Measurements from ENCODE around the gene CCR5AS.

The CCR5AS gene

DNA sequence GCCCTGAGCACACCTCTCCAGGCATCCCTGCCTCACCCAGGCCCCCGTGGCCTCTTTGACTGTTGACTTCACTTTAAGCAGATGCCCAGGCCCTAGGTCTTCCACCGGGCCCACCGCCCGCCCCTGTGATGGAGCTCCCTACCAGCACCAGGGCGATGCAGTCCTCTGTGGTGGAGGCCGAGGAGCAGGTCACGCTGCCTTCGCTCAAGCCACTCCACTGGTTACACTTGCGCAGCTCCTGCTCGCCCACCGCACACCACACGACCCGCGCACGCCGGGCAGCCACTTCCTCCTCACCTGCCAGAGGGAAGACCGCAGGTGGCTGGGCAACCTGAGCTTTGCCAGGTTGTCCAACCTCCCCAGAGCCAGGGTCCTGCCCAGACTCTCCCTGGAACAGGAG is 41.9 kb upstream of the CCR5AS start:
- intact Hi-C loops (cut with DNase I), result loop anchor here in 2 of 10 donors (10.0 kb wide), 2 partner anchors 74 to 364 kb away; partner anchors contain the start of gene CCR5 (in 1 of the 2)
- DNase-seq, result no peak
- no peak overlapping the region for H3K4me3 ChIP-seq
- TF ChIP-seq, protein P1, sequence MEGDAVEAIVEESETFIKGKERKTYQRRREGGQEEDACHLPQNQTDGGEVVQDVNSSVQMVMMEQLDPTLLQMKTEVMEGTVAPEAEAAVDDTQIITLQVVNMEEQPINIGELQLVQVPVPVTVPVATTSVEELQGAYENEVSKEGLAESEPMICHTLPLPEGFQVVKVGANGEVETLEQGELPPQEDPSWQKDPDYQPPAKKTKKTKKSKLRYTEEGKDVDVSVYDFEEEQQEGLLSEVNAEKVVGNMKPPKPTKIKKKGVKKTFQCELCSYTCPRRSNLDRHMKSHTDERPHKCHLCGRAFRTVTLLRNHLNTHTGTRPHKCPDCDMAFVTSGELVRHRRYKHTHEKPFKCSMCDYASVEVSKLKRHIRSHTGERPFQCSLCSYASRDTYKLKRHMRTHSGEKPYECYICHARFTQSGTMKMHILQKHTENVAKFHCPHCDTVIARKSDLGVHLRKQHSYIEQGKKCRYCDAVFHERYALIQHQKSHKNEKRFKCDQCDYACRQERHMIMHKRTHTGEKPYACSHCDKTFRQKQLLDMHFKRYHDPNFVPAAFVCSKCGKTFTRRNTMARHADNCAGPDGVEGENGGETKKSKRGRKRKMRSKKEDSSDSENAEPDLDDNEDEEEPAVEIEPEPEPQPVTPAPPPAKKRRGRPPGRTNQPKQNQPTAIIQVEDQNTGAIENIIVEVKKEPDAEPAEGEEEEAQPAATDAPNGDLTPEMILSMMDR (IDR thresholded peaks at IDR 0.05), result no peak
- no peak for TF ChIP-seq POLR2A (IDR thresholded peaks at IDR 0.05)
- H3K4me1 ChIP-seq, result peaks cover 0 to 9% (median 0%) of the 10 kb centered on the region in 12 donors
- no peak overlapping the region for H3K27ac ChIP-seq
- WGBS, 4 donors, result 92 to 96% (median 94%) methylated on average over 17 of the region's 17 CpGs
- peaks cover 0 to 4% (median 0%) of the 10 kb centered on the region in 9 donors for H3K36me3 ChIP-seq
- no peaks in the 10 kb centered on the region for H3K9me3 ChIP-seq
- H3K27me3 ChIP-seq, result no peaks in the 10 kb centered on the region
- ATAC-seq, result peak in 1 of 4 donors; percentile 27

DNA sequence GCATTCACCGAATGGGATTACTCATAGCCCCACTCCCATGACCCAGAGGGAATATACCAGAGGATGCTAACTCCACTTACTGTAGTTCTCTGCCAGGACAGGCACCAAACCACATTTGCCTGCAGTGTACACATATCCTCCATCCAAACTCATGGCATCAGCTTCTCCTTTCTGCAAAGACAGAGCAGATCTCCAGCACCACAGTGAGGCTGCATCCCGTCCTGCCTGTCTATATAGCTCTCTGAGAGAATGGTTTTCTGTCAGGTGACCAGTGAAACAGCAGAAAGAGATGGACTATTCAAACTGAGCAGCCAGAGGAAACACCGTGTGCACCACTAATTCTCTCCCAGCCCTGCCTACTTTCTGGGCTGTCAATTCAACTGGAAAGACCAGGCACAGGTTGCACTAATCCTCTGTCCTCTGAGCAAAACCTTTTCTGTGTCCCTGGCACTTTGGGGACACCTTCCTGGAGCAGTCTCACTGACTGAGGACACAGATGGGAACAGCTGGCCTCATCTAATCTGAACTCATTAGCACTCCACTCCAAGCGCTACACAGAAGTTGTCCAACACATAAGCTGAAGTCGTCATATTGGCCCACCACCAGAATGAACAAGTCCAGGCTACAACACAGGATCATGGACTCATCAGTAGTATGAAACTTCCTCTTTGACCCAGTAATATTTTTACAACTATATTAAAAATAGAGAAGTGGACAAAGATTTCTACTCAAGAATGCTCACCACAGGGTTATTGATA is 40.5 kb upstream of the CCR5AS start:
- Histone ChIP-seq H3K27ac (no peak overlapping the region), H3K4me1 (peaks cover 0 to 9% (median 0%) of the 10 kb centered on the region in 12 donors), H3K27me3 (no peaks in the 10 kb centered on the region), H3K4me3 (no peak overlapping the region), H3K36me3 (peaks cover 0 to 4% (median 0%) of the 10 kb centered on the region in 9 donors), H3K9me3 (no peaks in the 10 kb centered on the region)
- WGBS, 4 donors, result 32 to 50% (median 43%) methylated on average over 5 of the region's 5 CpGs
- DNase-seq (no peak), ATAC-seq (peak in 3 of 4 donors; percentile 48 to 57 (median 55))
- intact Hi-C loops (cut with DNase I), result loop anchor here in 2 of 10 donors (10.0 kb wide), 2 partner anchors 73 to 363 kb away; partner anchors contain the start of gene CCR5 (in 1 of the 2)
- TF ChIP-seq, protein P1 (IDR thresholded peaks at IDR 0.05), result no peak
- no peak for TF ChIP-seq POLR2A (IDR thresholded peaks at IDR 0.05)

DNA sequence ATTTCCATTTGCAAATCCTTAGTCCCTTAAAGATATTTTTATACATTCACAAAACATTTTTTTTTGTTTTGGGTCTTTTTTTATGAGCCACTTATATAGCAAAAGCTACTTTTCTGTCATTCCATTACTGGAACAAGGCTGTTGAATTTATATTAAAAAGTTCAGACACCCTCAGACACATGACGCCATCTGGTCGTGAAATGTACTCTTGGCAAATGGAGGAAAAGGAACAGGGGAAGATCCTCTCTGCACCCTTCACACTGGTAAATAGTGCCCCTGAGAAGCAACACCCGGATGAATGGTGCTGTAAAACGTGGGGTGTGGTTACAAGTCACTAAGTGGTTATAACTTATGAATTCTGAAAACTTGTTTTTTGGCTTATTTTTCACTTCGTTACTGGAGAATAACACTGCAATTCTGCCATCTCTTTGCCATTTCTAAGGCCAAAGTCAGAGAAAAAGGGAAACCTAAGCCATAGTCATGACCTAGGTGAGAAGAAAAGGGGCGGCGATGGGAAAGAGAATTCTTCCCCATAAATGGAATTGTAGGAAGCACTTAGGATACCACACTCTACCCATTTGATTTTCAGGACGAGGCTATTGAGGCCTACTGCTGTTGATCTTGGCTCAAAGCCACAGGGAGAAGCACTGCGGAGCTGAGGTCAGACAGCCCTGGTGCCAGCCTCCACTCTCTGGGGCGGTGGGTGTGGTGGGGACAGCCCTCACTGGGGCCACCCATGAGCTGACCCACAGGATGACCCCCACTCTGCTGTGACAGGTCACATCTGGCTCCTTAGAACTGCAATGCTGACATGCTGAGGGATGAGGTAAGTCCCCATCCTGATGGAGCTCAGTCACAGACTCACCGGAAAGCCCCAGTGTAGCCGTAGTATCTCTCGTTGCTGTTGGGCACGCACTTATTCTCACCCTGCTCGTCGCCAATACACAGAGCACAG is 36.0 kb upstream of the CCR5AS start:
- H3K36me3 ChIP-seq, result peaks cover 0 to 23% (median 0%) of the 10 kb centered on the region in 9 donors
- DNase-seq, result no peak

More for the DNA sequence above, 36.0 kb upstream of the CCR5AS start:
- peaks cover 0 to 11% (median 0%) of the 10 kb centered on the region in 12 donors for H3K4me1 ChIP-seq
- H3K4me3 ChIP-seq, result no peak overlapping the region
- TF ChIP-seq POLR2A (IDR thresholded peaks at IDR 0.05), result no peak
- TF ChIP-seq, protein P1 (IDR thresholded peaks at IDR 0.05), result peak in 5 of 12 donors; percentile 37 to 69 (median 51)
- no peak overlapping the region for H3K27ac ChIP-seq
- 53 to 77% (median 65%) methylated on average over 16 of the region's 16 CpGs for WGBS, 4 donors
- no peaks in the 10 kb centered on the region for H3K9me3 ChIP-seq
- peak in 1 of 4 donors; percentile 16 for ATAC-seq
- intact Hi-C loops (cut with DNase I), result loop anchor here in 2 of 10 donors (5.0 to 10.0 kb wide), 3 partner anchors 68 to 358 kb away; partner anchors contain the start of gene CCR5 (in 1 of the 2)
- no peaks in the 10 kb centered on the region for H3K27me3 ChIP-seq
